HG03097 (cell line): ENCODE results near the gene IRS1.
"Not testable (repeated sequence)": the region's sequence is repeated elsewhere in the genome, so short reads cannot be mapped to it uniquely, and the experiment has no call there.

Experiments used
- ATAC-seq: cut with Tn5 transposase; IDR thresholded peaks from one replicate; pipeline ENCODE4 v1.9.1; 2021; ENCODE audit not compliant: unreplicated experiment, low FRiP score

The IRS1 gene, protein sequence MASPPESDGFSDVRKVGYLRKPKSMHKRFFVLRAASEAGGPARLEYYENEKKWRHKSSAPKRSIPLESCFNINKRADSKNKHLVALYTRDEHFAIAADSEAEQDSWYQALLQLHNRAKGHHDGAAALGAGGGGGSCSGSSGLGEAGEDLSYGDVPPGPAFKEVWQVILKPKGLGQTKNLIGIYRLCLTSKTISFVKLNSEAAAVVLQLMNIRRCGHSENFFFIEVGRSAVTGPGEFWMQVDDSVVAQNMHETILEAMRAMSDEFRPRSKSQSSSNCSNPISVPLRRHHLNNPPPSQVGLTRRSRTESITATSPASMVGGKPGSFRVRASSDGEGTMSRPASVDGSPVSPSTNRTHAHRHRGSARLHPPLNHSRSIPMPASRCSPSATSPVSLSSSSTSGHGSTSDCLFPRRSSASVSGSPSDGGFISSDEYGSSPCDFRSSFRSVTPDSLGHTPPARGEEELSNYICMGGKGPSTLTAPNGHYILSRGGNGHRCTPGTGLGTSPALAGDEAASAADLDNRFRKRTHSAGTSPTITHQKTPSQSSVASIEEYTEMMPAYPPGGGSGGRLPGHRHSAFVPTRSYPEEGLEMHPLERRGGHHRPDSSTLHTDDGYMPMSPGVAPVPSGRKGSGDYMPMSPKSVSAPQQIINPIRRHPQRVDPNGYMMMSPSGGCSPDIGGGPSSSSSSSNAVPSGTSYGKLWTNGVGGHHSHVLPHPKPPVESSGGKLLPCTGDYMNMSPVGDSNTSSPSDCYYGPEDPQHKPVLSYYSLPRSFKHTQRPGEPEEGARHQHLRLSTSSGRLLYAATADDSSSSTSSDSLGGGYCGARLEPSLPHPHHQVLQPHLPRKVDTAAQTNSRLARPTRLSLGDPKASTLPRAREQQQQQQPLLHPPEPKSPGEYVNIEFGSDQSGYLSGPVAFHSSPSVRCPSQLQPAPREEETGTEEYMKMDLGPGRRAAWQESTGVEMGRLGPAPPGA (N-terminal part only)

DNA sequence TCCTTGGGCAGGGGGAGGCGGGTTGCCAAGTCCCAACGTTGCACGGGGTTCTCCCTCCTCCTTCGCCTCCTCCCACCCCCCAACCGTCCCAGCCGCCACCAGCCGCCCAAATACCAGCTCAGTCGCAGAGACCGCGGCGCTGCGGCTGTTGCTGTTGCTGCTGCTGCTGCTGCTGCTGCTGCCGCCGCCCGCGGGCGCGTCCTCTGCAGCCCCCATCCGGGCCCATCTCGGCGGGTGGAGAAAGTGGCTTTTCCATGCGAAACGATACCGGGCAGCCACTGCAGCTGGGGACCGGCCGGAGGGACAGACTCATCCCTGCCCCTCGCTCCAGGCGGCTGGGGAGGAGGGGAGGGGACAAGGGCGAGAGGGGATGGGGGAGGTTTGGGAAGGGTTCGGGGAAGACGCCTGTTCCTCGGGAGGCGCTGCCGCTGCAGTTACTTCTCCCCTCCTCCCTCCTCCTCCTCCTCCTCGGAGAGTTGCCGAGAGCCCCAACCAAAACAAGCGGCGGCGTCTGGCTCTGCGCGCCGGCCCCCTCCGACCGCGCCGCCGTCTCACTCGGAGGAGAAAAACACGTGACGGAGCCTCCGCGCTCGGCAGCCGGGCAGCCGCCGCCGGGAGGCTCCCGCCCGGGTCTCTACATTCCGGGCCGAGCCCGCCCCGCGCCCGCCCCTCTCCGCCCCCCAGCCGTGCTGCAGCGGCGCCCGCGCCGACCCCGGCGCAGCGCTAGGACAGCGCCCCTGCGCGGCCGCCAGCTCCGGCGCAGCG, at the start of gene IRS1:
TSS of gene IRS1 (minus strand) at position 610 of the 765 bp plus-strand sequence. CDS start 1,082 bp downstream, outside the sequence.
- ATAC-seq: peak; percentile 28

DNA sequence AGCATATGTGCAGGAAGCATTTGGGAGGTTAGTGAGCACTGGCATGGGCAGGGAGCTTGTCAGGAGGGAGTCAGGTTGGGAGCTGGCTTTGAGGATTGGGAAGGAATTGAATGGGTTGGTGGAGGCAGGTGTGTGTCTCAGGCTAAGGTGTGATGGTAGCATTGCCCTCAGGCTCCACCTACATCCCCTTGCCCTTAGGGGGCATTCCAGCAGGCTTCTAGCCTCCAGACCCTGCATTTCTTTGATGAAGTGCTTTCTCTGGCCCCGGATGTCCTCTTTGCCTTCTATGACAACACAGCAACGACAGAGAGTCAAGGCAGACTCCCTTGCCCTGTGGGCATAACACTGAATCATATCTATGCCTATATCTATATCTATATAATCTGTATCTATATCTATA, 49.7 kb upstream of the IRS1 start:
- ATAC-seq: no peak

DNA sequence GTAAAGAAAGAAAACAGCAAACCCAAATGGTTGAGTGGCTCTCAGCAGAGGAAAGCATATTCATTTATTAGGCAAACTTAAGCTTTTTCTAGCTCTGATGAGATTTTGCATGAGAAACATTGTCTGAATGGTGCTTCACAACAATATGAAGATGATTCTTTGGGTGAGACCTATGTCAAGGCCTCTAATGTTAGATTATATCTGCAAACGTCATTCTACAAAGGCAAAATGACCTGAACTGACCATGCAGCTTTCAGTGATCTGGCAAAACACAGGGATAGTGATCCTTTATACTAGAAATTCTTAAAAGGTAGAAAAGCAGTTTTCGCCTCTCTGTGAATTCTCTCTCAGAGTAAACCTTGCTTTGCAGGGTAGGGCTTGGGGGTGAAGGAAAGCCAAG, 47.9 kb upstream of the IRS1 start:
- no peak for ATAC-seq

DNA sequence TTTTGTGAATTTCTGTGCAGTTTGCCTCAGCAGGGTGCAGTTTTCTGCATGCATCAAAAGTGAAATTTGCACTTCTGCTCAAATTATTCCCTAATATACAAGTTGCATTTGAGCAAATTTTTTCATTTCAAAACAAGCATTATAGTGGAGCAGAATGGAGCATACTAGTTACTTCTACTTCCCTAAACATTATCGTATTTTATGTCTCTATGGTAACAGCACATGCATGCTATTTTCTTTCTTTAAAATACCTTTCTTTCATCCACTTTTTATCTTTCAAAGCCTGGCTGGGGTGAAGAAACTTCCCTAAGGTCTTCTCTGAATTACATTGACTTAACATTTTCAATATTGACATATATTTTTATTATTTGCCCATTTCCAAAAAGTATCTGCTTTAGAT, 47.5 kb upstream of the IRS1 start:
- ATAC-seq: no peak

DNA sequence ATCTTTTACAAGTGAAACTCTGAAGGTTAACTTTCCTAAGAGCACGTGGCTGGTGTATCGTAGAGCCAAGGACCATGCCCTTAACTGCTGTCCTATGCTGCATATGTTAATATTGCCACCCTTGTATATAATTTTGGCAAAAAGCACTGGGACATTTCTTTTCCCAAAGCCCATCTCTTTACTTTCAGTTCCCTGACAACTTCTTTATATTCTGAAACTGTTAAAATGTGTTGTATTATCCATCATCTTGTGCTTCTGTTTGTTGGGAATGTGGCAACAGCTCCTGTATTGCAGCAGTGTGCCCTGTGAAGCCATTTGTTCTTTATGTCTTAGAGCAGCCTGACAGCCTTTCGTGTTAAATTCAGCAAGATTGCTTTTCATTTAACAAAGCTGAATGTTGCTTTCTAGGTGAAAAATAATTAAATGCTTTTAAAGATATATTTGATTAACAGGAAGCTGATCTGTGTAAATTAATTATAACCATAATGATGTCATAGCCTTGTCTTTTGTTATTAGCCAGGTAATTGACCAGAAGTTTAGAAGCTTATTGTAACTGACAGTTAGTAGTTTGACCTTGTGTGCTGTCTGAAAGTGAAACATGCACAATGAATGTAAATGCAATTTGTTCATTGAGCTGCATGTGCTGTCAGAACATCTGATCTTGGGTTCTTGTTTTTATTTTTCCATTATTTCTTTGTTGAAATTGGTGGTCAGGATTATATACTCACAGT, 45.9 kb upstream of the IRS1 start:
- ATAC-seq: peak; percentile 61

DNA sequence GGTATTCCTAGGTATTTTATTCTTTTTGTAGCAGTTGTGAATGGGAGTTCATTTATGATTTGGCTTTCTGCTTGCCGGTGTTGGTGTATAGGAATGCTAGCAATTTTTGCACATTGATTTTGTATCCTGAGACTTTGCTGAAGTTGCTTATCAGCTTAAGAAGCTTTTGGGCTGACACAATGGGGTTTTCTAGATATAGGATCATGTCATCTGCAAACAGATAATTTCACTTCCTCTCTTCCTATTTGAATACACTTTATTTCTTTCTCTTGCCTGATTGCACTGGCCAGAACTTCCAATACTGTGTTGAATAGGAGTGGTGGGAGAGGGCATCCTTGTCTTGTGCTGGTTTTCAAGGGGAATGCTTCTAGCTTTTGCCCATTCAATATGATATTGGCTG, 43.4 kb upstream of the IRS1 start:
- not testable (repeated sequence) for ATAC-seq

DNA sequence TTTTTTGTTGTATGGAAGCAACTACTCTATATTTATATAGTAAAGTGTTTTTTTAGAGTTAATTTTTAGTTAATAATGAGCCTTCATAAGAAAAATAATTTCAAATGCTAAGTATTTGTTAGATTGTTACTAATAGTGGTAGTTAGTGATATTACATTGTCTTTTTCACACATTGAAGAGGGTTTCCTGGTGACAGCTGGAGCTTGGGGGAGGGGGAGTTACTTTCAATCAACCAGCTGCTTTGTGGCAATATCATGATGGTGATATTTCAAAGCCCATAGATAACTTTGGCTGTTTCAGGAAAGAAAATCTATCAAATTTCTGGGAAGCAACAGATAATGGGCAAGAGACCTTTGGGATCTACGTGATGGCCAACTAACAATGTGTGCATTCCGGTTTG, 40.3 kb upstream of the IRS1 start:
- no peak for ATAC-seq

DNA sequence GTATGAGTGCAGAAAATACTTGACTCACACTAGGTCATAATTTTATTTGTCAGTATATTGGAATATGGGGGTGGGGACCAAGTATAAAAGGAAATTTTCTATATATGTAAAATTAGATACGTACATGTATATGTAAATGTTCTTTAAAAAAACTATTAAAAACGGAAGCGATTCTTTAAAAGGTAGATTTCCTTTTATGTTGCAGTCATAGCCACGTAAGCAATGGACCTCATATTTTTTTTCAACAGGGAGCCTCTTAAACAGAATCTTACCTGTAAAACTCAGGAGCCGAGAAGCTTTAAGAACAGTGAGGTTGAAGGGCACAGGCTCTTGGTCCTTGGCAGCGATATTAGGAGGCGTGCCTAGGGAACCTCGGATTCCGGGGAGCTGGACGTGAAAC, 39.5 kb upstream of the IRS1 start:
- no peak for ATAC-seq

DNA sequence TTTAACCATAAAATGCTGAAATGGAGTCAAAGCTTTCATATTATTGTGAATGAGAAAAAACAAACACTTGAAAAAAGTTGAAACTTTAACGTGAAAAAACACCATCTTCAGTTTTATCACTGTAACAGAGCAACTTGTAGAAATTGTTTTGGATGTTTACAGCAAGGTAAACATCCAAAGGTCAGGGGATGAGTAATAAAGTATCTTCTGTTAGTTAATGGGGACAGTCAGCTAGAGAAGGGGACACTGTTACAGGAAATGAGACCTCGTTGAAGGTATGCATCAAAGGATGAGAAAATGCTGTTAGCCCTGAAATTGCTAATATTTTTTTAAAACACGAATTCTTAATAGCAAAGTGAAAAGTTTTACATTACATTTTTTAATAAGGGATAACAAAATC, 39.1 kb upstream of the IRS1 start:
- no peak for ATAC-seq

DNA sequence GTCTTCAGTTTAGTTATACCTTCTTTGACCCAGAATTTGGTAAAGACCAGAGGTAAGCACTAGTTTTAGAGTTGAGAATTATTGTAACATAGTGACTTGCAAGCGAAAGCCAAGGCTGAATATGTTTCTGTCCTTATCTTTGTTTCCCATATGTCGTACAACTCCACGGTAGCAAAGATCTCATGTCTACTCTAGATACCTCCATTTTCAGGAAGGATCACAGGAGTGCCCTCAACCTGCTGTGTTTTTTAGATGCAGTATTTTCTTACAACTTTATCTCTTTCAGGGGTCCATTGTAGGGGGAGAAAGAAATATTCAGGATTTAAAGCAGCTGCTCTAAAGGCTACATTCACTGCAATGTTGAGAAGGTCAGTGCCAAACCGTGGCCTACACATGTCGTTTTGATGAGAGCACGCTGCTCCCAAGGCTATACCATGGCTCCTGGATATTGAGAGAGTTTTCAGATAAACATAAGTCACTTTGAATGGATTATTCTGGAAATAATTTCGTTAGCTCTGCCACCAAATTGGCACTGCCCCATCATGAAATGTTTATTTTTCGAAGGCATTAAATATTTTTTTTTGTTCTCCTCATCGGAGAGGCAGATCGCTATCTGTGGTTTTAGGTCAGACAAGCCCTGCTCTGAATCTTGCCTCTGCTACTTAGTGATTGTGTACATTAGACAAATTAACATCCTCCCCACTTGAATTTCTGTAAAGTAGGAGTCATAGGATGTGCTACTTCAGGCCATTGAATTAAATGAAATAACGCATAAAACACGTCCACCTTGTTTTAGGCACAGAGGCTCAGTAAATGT, 38.4 kb upstream of the IRS1 start:
- no peak for ATAC-seq

DNA sequence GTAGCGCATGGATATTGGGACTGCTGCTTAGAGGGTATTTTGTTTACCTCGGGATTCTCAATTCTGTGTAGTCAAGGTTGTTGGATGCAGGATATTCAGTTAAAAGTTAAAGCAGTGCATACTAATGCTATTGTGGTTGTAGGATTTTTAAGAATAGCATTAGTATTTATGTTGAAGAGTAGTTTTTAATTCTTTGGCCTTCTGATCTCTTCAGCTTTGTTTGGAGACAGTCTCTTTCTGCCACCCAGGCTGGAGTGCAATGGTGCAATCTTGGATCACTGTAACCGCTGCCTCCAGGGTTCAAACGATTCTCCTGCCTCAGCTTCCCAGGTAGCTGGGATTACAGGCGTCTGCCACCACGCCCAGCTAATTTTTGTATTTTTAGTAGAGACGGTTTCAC, 37.7 kb upstream of the IRS1 start:
- ATAC-seq: no peak

DNA sequence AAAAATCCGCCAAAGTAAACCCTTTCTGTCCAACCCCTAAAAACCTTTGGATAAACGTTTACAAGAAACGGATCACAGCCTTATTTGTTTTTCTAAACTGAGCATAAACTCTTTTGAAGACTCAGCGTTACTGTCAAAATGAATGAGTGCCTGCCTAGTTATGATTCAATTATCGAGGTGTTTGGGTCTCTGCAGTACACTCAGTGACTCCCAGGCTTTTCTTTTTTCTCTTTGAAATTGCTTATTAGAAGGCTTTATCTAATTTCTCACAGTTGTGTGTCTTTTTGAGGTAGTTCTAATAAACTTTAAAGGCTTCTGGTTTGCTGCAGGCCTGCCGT, 36.9 kb upstream of the IRS1 start:
- peak; percentile 2 for ATAC-seq

DNA sequence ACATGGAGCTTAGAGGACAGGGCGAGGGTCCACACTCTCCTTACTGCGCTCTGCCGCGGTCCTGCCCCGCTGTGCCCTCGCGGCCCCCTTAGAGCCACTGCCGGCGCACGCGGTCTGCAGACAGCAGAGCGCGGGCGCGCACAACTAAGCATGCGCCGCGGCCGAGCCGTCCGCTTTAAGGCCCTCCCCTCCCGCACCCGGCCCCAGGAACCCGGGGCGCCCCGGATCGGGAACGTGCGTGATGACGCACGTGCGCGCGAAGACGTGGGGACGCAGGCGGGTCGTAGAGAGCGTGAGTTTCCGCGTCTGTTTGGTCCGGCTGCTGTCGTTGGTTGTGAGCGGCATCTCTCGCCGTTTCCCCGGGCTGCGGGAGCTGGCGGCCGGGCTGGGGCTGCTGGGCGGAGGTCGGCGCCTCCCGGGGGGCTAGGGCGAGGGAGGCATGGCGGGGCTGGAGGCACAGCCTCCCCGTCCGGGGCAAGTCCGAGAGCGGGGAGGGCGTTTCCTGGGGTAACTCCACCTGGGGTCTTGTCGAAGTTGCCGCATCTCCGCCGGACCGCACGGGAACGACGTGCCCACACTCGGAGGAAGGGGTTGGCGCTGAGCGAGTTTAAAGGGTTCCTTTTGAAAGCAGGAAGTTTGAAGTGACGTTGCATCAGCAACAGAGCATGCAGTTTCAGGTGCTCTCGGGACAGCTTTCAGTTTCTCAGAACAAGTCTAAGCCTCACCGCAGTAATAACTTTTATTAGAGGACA, 36.4 kb upstream of the IRS1 start, which contains the start of gene RHBDD1:
TSS of gene RHBDD1 (plus strand) at position 259 of the 752 bp plus-strand sequence. CDS start 28,640 bp downstream, outside the sequence.
- peak; percentile 83 for ATAC-seq

DNA sequence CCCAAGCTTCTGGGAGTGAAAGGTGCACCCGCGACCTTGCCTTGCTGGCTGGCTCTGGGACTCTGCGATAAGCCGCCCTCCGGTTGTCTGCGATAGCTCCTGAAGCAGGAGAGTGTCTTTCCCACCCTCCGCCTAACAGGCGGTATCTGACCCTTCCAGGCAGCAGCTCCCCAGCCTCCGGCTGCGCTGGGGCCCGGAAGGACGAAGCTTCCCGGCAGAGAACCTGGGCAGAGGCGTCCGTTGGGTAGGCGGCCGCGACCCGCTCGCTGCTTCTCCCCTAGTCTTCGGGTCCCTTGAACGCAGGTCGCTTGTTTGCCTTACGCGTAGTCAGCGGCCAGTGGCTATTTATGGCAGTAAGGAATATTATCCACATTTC, 35.8 kb upstream of the IRS1 start:
- ATAC-seq: peak; percentile 18

DNA sequence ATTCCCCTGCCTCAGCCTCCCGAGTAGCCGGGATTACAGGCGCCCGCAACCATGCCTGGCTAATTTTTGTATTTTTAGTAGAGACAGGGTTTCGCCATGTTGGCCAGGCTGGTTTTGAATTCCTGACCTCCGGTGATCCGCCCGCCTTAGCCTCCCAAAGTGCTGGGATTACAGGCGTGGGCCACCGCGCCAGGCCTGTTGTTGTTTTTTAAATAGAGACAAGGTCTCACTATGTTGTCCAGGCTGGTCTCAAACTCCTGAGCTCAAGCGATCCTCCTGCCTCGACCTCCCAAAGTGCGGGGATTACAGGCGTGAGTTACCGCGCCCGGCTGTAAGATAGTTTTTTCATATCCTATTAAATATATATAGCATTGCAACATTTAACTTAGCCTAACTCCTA, 35.3 kb upstream of the IRS1 start:
- not testable (repeated sequence) for ATAC-seq

DNA sequence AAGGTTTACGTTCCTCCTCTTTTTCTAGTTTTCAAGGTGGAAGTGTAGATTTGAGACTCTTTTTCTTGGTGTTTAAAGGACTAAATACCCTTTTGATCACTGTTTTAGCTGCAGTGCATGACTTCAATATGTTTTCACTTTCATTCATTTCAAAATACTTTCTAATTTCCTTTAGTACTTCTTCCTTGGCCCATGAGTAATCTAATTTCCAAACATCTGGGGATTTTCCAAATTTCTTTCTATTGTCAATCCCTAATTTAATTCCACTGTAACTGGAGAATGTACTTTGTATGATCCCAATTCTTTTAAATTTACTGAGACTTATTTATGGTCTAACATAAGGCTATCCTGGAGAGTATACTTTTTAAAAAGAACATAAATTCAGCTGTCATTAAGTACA, 32.4 kb upstream of the IRS1 start:
- no peak for ATAC-seq

DNA sequence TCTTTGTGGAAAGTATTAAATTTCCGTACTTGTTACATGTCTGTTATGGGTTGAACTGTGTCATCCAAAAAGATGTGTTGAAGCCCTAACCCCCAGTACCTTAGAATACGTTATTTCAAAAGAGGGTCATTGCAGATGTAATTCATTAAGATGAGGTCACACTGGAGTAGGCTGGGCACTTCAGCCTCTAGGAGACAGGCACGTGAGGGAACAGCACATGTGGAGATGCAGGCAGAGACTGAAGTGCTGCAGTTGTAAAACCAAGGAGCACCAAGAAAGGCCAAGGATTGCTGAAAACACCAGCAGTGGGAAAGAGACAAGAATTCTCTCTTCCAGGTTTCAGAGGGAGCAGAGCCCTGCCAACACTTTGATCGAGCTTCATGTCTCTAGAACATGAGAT, 31.6 kb upstream of the IRS1 start:
- ATAC-seq: no peak

DNA sequence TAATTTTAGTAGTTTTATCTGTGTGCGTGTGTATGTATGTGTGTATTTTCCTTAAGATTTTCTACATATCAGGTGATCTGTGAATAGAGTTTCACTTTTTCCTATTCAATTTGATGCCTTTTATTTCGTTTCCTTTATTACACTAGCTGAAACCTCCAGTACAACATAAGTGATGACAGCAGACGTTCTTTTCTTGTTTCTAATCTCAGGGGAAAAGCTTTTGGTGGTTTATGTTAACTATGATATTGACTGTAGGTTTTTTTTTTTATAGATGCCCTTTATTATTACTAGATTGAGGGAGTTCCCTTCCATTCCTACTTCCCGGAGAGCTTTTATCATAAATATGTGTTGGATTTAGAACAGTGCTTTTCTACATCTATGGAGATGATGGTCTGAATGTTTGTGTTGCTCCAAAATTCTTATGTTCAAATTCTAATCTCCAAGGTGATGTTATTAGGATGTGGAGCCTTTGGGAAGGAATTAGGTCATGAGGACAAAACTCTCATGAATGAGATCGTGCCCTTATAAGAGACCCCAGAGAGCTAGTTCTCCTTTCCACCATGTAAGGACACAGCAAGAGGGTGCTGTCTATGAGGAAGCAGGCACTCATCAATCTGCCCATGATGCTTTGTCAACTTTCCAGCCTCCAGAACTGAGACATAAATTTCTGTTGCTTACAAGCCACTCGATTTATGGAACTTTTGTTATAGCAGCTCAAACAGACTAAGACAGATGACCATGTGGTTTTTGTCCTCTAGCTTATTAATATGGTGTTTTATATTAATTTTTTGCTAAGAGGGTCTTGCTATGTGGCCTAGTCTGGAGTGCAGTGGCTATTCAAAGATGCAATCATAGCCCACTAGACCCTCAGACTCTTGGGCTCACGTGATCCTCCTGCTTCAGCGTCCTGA, 30.4 kb upstream of the IRS1 start:
- ATAC-seq: no peak
